ENCODE results near the gene CDS1. TPM values are rescaled to one million over a fixed set of nuclear protein-coding genes. Genes with fewer than 3 reads are reported as not detected.
"Not testable (repeated sequence)": the region's sequence is repeated elsewhere in the genome, so short reads cannot be mapped to it uniquely, and the experiment has no call there.

The CDS1 gene
- total and polyA plus RNA-seq, 8 donors, result 3.2 to 62.6 (median 6.7) TPM

DNA sequence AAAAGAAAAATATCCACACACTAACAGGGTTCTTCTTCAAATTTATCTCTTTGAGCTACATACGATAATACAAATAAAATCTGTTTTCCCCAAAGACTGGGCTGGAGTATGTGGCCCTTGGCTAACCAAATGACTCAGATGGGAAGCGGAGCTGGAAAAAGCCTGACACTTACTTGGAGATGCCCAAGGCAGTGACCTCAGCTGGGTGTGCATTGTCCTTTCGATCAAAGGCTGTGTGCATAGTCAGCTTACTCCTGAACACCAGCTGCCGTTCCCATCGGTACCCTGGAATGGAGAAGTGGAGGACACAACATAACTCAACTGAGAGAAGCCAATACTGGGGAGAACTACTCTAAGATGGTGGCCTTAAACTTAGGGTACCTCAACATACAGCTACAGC lies 95.1 kb downstream of the CDS1 start:
- intact Hi-C loops (cut with DNase I; ENCODE audit: low total_unique reads), result no loop called here
- no peak for DNase-seq
- WGBS, 5 donors, result 90 to 97% (median 95%) methylated on average over 5 of the region's 5 CpGs
- Histone ChIP-seq H3K27me3 (no peaks in the 10 kb centered on the region), H3K4me3 (no peak overlapping the region), H3K9me3 (no peaks in the 10 kb centered on the region), H3K36me3 (peaks cover 22 to 100% (median 94%) of the 10 kb centered on the region in 4 donors), H3K27ac (no peak overlapping the region), H3K4me1 (peaks cover 0 to 26% (median 11%) of the 10 kb centered on the region in 4 donors)
- TF ChIP-seq, protein P1, sequence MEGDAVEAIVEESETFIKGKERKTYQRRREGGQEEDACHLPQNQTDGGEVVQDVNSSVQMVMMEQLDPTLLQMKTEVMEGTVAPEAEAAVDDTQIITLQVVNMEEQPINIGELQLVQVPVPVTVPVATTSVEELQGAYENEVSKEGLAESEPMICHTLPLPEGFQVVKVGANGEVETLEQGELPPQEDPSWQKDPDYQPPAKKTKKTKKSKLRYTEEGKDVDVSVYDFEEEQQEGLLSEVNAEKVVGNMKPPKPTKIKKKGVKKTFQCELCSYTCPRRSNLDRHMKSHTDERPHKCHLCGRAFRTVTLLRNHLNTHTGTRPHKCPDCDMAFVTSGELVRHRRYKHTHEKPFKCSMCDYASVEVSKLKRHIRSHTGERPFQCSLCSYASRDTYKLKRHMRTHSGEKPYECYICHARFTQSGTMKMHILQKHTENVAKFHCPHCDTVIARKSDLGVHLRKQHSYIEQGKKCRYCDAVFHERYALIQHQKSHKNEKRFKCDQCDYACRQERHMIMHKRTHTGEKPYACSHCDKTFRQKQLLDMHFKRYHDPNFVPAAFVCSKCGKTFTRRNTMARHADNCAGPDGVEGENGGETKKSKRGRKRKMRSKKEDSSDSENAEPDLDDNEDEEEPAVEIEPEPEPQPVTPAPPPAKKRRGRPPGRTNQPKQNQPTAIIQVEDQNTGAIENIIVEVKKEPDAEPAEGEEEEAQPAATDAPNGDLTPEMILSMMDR (IDR thresholded peaks at IDR 0.05), result no peak
- TF ChIP-seq POLR2AphosphoS5 (IDR thresholded peaks at IDR 0.05) (no peak), POLR2A (IDR thresholded peaks at IDR 0.05) (no peak), EP300 (IDR thresholded peaks at IDR 0.05) (no peak)

DNA sequence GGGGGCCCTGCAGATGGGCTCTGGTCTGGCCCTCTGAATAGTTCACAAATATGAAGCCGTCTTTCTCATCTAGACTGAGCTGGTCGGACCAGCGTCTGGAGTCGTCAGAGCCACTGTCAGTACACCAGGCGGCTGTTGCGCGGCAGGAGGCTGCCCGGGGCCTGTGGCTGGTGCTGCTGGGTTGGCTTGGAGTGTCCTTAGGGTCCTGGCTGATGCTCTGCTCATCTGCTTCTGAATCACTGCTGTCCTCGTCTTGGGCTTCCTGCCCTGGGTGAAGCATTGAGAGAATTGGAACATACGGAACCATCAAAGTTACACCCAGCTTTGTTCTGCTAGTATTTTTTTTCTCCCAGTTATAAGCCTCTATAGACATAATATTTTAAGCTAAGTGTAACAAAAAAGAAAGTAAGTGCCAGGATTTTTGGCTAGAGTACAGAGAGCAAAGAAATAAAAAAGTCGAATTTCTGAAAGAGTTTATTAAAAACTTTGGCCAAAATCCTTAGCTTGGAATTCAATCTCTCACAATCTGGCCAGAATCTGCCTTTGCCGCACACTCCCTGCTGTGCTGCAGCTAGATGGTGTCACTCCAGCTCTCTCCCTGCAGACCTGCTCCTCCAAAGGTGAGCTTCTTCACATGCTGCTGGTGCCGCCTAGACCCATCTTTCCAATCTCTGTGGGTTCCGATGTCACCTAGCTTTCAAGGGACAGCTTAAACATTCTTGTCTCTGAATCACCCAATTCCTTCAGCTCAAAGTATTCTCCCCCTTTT lies 96.2 kb downstream of the CDS1 start:
- Histone ChIP-seq H3K4me3 (no peak overlapping the region), H3K4me1 (peaks cover 0 to 21% (median 11%) of the 10 kb centered on the region in 4 donors), H3K9me3 (no peaks in the 10 kb centered on the region), H3K36me3 (peaks cover 31 to 100% (median 98%) of the 10 kb centered on the region in 4 donors), H3K27ac (peak overlapping the region in 1 of 5 donors; percentile 4), H3K27me3 (no peaks in the 10 kb centered on the region)
- DNase-seq, result no peak
- intact Hi-C loops (cut with DNase I; ENCODE audit: low total_unique reads), result no loop called here
- TF ChIP-seq POLR2A (IDR thresholded peaks at IDR 0.05), result no peak
- WGBS, 5 donors, result 86 to 92% (median 90%) methylated on average over 14 of the region's 14 CpGs

DNA sequence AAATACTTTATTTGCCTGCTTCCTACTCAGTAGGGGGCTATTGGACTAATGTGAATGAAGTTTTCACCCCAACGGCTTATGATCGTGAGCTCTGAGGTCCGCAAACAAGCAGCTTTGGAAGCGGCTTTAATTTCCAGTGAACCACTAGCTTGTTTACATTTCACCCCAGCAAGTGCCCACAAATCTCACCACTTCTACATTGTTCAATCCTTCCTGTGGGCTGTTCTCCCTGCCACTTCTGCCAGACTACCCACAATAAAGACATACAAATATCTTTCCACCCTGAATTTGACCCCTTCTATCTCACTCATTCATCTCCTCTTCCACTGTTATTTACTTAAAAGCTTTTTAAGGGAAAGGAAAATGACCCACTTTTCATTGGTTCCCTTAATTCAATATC lies 98.0 kb downstream of the CDS1 start:
- intact Hi-C loops (cut with DNase I; ENCODE audit: low total_unique reads), result no loop called here
- Histone ChIP-seq H3K27me3 (no peaks in the 10 kb centered on the region), H3K36me3 (peaks cover 36 to 99% (median 99%) of the 10 kb centered on the region in 4 donors), H3K4me1 (peaks cover 0 to 21% (median 11%) of the 10 kb centered on the region in 4 donors), H3K9me3 (no peaks in the 10 kb centered on the region), H3K27ac (peak overlapping the region in 1 of 5 donors; percentile 40), H3K4me3 (no peak overlapping the region)
- WGBS, 5 donors, result 85 to 94% (median 88%) methylated on average over 4 of the region's 4 CpGs
- DNase-seq, result no peak
- TF ChIP-seq POLR2AphosphoS5 (IDR thresholded peaks at IDR 0.05) (no peak), POLR2A (IDR thresholded peaks at IDR 0.05) (no peak), EP300 (IDR thresholded peaks at IDR 0.05) (no peak)
- TF ChIP-seq, protein P1 (IDR thresholded peaks at IDR 0.05), result no peak

DNA sequence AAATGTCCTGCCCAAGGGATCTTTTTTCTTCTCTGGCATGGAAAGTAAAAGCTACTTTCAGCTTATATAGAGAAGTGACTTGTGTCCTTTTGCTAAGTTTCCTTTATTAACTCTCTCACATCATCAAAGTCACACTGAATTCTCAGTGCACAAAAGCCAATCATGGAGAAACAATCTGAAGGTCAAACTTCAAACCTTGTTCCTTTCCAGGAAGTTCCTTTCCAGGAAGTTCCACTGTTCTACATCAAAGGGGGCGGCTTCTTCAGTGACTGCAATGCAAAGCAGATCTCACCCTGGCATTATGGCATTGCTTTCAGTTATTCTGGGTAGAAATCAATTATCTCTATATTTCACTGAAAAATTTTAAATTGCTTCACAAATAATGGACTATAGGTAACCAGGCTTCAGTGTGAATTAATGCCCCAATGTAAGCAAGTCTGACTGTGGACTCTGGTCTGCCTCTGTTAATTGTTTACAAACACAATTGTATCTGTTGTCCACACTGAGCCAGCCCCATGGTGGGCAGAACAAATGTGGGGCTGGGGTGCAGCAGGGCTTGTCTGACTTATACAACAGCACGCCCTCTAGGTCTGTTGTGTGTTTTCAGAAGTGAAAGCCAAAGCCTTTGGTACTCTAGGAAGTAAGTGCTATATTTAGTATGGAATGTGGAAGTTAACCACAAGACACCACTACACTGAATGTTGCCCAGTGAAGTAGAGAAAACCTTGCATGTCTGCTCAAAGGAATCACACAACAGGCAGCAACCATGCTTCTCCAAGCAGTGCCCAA lies 98.8 kb downstream of the CDS1 start:
- WGBS, 5 donors, result 51 to 71% (median 64%) methylated on average over 2 of the region's 2 CpGs
- peak in 1 of 2 donors; percentile 53 for DNase-seq
- Histone ChIP-seq H3K4me3 (no peak overlapping the region), H3K4me1 (peaks cover 0 to 21% (median 11%) of the 10 kb centered on the region in 4 donors), H3K27me3 (no peaks in the 10 kb centered on the region), H3K9me3 (no peaks in the 10 kb centered on the region), H3K36me3 (peaks cover 36 to 99% (median 98%) of the 10 kb centered on the region in 4 donors), H3K27ac (peak overlapping the region in 3 of 5 donors; percentile 1 to 47 (median 40))
- intact Hi-C loops (cut with DNase I; ENCODE audit: low total_unique reads), result no loop called here
- TF ChIP-seq POLR2AphosphoS5 (IDR thresholded peaks at IDR 0.05), result peak in 2 of 3 donors; percentile 10 to 45
- TF ChIP-seq EP300 (IDR thresholded peaks at IDR 0.05), result no peak
- TF ChIP-seq, protein P1 (IDR thresholded peaks at IDR 0.05), result no peak
- TF ChIP-seq POLR2A (IDR thresholded peaks at IDR 0.05), result no peak

DNA sequence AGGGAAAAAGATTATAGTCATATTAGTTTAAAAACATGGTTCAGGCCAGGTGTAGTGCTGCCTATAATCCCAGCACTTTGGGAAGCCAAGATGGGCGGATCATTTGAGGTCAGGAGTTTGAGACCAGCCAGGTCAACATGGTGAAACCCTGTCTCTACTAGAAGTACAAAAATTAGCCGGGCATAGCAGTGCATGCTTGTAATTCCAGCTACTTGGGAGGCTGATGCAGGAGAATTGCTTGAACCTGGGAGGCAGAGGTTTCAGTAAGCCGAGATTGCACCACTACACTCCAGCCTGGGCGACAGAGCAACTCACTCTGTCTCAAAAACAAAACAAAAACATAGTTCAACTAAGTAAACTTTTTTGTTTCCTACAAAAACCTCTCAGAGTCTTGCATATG lies 99.7 kb downstream of the CDS1 start:
- intact Hi-C loops (cut with DNase I; ENCODE audit: low total_unique reads); DNase-seq; H3K4me3 ChIP-seq; H3K9me3 ChIP-seq; H3K27me3 ChIP-seq: not testable (repeated sequence)
- H3K4me1 ChIP-seq, result peaks cover 0 to 21% (median 11%) of the 10 kb centered on the region in 4 donors
- H3K27ac ChIP-seq, result peak overlapping the region in 2 of 5 donors; percentile 1 to 40
- 81 to 87% (median 83%) methylated on average over 4 of the region's 4 CpGs for WGBS, 5 donors
- peaks cover 31 to 98% (median 97%) of the 10 kb centered on the region in 4 donors for H3K36me3 ChIP-seq

All from stomach (tissue), 9 donors.